GM21619 (cell line): ENCODE results near the gene CBLB.
A peak's percentile ranks its signal among the peaks of the same experiment; 100 is the strongest.

Experiments
- ATAC-seq: cut with Tn5 transposase; IDR thresholded peaks from one replicate; pipeline ENCODE4 v1.9.1; 2021; ENCODE audit not compliant: unreplicated experiment

Gene CBLB

GRCh38 chr3:105876780-105877327 is 8.0 kb upstream of the CBLB start:
- no peak for ATAC-seq

GRCh38 chr3:105869861-105870755 is 1.3 kb upstream of the CBLB start:
- no peak for ATAC-seq

GRCh38 chr3:105869531-105869833 is 670 bp upstream of the CBLB start:
- ATAC-seq = no peak

- ATAC-seq = peak; percentile 10
Observed at GRCh38 chr3:105868431-105868741, 426 bp downstream of the CBLB start.

GRCh38 chr3:105867712-105868430 is 941 bp downstream of the CBLB start:
- peak; percentile 0 for ATAC-seq

- ATAC-seq = peak; percentile 33
Observed at GRCh38 chr3:105866656-105867653, 1.9 kb downstream of the CBLB start.

GRCh38 chr3:105865867-105866350 is 2.9 kb downstream of the CBLB start:
- ATAC-seq = no peak

- no peak for ATAC-seq
Observed at GRCh38 chr3:105865016-105865623, 3.7 kb downstream of the CBLB start.

- ATAC-seq = no peak
Observed at GRCh38 chr3:105864212-105864611, 4.6 kb downstream of the CBLB start.

GRCh38 chr3:105863608-105864007 is 5.2 kb downstream of the CBLB start:
- ATAC-seq = no peak

- ATAC-seq = peak; percentile 54
Observed at GRCh38 chr3:105862217-105862616, 6.6 kb downstream of the CBLB start.

- ATAC-seq = no peak
Observed at GRCh38 chr3:105860641-105861040, 8.2 kb downstream of the CBLB start.

- no peak for ATAC-seq
Observed at GRCh38 chr3:105858017-105858416, 10.8 kb downstream of the CBLB start.

- no peak for ATAC-seq
Observed at GRCh38 chr3:105857601-105858000, 11.2 kb downstream of the CBLB start.

GRCh38 chr3:105856605-105857004 is 12.2 kb downstream of the CBLB start:
- no peak for ATAC-seq

GRCh38 chr3:105853801-105854432 is 14.9 kb downstream of the CBLB start:
- peak; percentile 97 for ATAC-seq

GRCh38 chr3:105851582-105851981 is 17.2 kb downstream of the CBLB start:
- ATAC-seq = no peak

- ATAC-seq = no peak
Observed at GRCh38 chr3:105851176-105851575, 17.6 kb downstream of the CBLB start.

- ATAC-seq = no peak
Observed at GRCh38 chr3:105850593-105850992, 18.2 kb downstream of the CBLB start.

- no peak for ATAC-seq
Observed at GRCh38 chr3:105848821-105849220, 20.0 kb downstream of the CBLB start.
